Suprapubic skin (tissue), 4 donors: ENCODE measurements around the gene ITPR2. TPM values are rescaled to one million over a fixed set of nuclear protein-coding genes. Genes with fewer than 3 reads are reported as not detected.

Source experiments
- DNase-seq, 2 donors: peaks; one replicate each; pipeline ENCODE4 v3.0.0-alpha.2; 2019; ENCODE audit warnings: low spot score in 2 of 2
- H3K27ac ChIP-seq: fragments of 200-600 bp; sonication (generic); one replicate; pipeline ENCODE4 v1.5.1; 2019
- H3K27me3 ChIP-seq: fragments of 200-600 bp; sonication (generic); one replicate; pipeline ENCODE4 v1.5.1; 2019
- H3K36me3 ChIP-seq: fragments of 200-600 bp; sonication (generic); one replicate; pipeline ENCODE4 v1.5.1; 2019
- H3K4me1 ChIP-seq: fragments of 200-600 bp; sonication (generic); one replicate; pipeline ENCODE4 v1.5.1; 2019
- H3K4me3 ChIP-seq: fragments of 200-600 bp; sonication (generic); one replicate; pipeline ENCODE4 v1.5.1; 2019; ENCODE audit warnings: mild to moderate bottlenecking
- H3K9me3 ChIP-seq: fragments of 200-600 bp; sonication (generic); one replicate; pipeline ENCODE4 v1.5.1; 2019
- CTCF ChIP-seq, 2 donors: fragments of 200-600 bp in 1 of 2; fragments of 450-650 bp in 1 of 2; sonication (generic) in 1 of 2; IDR thresholded peaks; one replicate each; pipeline ENCODE4 v1.5.1; 2016 to 2019; ENCODE audit warnings: antibody characterized with exemption in 2 of 2, mild to moderate bottlenecking in 1 of 2, moderate library complexity in 1 of 2
- EP300 ChIP-seq: sonication (generic); formaldehyde crosslinking; IDR thresholded peaks from one replicate; pipeline ENCODE4 v1.6.1; 2017; ENCODE audit warnings: antibody characterized with exemption
- POLR2A ChIP-seq, 2 donors: fragments of 450-650 bp; IDR thresholded peaks; one replicate each; pipeline ENCODE4 v1.6.1; 2017; ENCODE audit warnings: antibody characterized with exemption in 2 of 2, mild to moderate bottlenecking in 2 of 2, moderate library complexity in 2 of 2
- POLR2AphosphoS5 ChIP-seq, 3 donors: sonication (generic); formaldehyde crosslinking; IDR thresholded peaks; one replicate each; pipeline ENCODE4 v1.6.1; 2017; ENCODE audit warnings: antibody characterized with exemption in 3 of 3
- WGBS: methylation state at CpG from one replicate; pipeline ENCODE4 v1.1.5; 2018; 5-methylcytosine and 5-hydroxymethylcytosine counted together
- total RNA-seq, 4 donors: library from RNA; depleted of rRNA; stranded (reverse); fragments of >200 nt; gene quantifications; one replicate each; pipeline ENCODE4 v1.1.0, GENCODE V29; 2016

The ITPR2 gene
- 100 to 1,000 TPM in 1 of 4 donors, 10 to 100 TPM in 3; 59.6 to 159 (median 72.1) TPM for total RNA-seq

- TF ChIP-seq EP300 (no peak), POLR2A (IDR thresholded peaks at IDR 0.05) (peak in 1 of 2 donors; percentile 64), POLR2AphosphoS5 (IDR thresholded peaks at IDR 0.05) (peak in 2 of 3 donors; percentile 69 to 74), CTCF (IDR thresholded peaks at IDR 0.05) (peak in 1 of 2 donors; percentile 32)
- Histone ChIP-seq H3K4me3 (peak within 1 kb of the TSS; percentile 98), H3K27ac (peak within 1 kb of the TSS; percentile 96), H3K4me1 (peaks cover 38% of the 10 kb centered on the region), H3K9me3 (no peaks in the 10 kb centered on the region), H3K27me3 (no peaks in the 10 kb centered on the region), H3K36me3 (no peaks in the 10 kb centered on the region)
- peak; percentile 96 to 97 for DNase-seq
- WGBS, result under 1% methylated on average over 43 of the region's 92 CpGs
These were observed at the start of gene ITPR2 for GRCh38 chr12:26832822-26833742. TSS of gene ITPR2 (minus strand) at chr12:26833194. CDS start at chr12:26832781, 413 bp downstream.

- DNase-seq, result no peak
- Histone ChIP-seq H3K27ac (peak overlapping the region; percentile 39), H3K9me3 (no peaks in the 10 kb centered on the region), H3K27me3 (no peaks in the 10 kb centered on the region), H3K4me1 (peaks cover 21% of the 10 kb centered on the region), H3K36me3 (no peaks in the 10 kb centered on the region), H3K4me3 (no peak overlapping the region)
- TF ChIP-seq POLR2A (IDR thresholded peaks at IDR 0.05) (no peak), POLR2AphosphoS5 (IDR thresholded peaks at IDR 0.05) (no peak)
- WGBS, result 71% methylated on average over 2 of the region's 2 CpGs
These were observed 47.6 kb upstream of the ITPR2 start for GRCh38 chr12:26880625-26881024.

DNA sequence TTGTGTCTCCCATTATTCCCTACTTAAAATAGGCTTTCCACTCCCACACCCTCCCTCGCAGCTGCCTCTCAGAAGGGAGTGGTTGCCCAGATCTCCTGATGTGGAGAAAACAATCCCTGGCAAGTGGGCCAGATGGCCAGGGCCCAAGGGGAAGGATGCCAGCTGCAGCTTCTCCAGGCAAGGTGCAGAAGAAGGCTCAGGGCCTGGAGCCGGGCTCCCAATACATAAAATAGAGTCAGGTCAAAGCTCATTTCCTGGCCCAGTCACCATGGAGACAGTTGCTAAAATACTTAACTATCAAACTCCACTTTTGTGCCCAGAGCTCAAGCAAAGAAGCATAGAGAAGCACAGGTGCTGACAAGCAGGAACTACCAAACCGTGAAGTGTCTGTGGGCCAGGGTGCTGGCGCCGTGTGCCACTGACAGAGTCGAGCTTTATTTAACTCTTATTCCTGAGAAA, 45.7 kb upstream of the ITPR2 start:
- Histone ChIP-seq H3K4me1 (peaks cover 14% of the 10 kb centered on the region), H3K27ac (peak overlapping the region; percentile 70)

DNA sequence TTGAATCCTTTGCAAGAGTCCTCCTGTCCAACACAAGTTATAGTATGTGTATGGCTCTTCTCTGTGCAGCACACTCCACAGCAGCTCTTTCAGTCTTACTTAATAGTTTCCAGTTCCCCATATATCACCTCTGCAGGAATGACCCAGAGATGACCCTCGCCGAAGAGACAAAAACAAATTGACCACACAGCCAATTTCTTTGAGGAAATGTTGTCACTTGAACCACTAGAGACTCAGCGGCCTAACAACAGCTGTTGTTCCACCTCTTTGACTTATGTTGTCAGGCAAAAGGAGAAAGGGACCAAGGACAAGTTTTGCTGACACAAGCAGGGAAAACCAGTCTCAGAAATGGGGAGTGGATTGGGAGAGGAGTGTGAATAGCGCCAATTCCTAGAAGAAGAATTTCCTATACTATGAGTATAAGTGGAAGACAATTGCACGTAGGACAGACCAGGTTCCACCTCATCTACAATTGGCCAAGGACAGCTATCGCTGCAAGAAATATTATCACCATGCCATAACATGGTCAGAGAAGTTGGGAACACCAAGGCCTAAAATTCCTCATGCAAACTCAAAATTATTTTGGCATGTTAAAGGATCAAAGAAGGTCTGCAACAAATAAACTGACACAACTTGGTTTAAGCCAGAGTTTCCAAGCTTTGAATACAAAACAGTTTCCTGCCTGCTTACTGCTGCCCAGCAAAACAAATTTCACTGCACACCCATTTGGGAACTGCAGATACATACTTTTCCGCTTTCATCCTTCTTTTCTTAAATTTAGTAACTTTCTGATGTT, 41.7 kb upstream of the ITPR2 start:
- TF ChIP-seq POLR2AphosphoS5 (IDR thresholded peaks at IDR 0.05) (no peak), EP300 (no peak), CTCF (IDR thresholded peaks at IDR 0.05) (no peak)
- Histone ChIP-seq H3K27me3 (no peaks in the 10 kb centered on the region), H3K4me3 (no peak overlapping the region), H3K9me3 (no peaks in the 10 kb centered on the region), H3K36me3 (no peaks in the 10 kb centered on the region), H3K4me1 (peaks cover 30% of the 10 kb centered on the region), H3K27ac (no peak overlapping the region)
- 86% methylated on average over 7 of the region's 7 CpGs for WGBS
- no peak for DNase-seq

More for the DNA sequence above, 45.7 kb upstream of the ITPR2 start:
- no peaks in the 10 kb centered on the region for H3K27me3 ChIP-seq
- no peaks in the 10 kb centered on the region for H3K9me3 ChIP-seq
- 13% methylated on average over 6 of the region's 6 CpGs for WGBS
- H3K36me3 ChIP-seq, result no peaks in the 10 kb centered on the region
- H3K4me3 ChIP-seq, result no peak overlapping the region
- peak; percentile 81 to 84 for DNase-seq
- TF ChIP-seq POLR2AphosphoS5 (IDR thresholded peaks at IDR 0.05), result peak in 1 of 3 donors; percentile 30
- TF ChIP-seq POLR2A (IDR thresholded peaks at IDR 0.05), result no peak

GRCh38 chr12:26872625-26873024, 39.6 kb upstream of the ITPR2 start:
- H3K9me3 ChIP-seq, result no peaks in the 10 kb centered on the region
- no peaks in the 10 kb centered on the region for H3K36me3 ChIP-seq
- no peak overlapping the region for H3K4me3 ChIP-seq
- H3K4me1 ChIP-seq, result peaks cover 17% of the 10 kb centered on the region
- no peak overlapping the region for H3K27ac ChIP-seq
- WGBS, result 83% methylated on average over 1 of the region's 1 CpG
- TF ChIP-seq EP300, result no peak
- no peak for TF ChIP-seq POLR2AphosphoS5 (IDR thresholded peaks at IDR 0.05)
- no peak for TF ChIP-seq POLR2A (IDR thresholded peaks at IDR 0.05)
- TF ChIP-seq CTCF (IDR thresholded peaks at IDR 0.05), result no peak
- no peaks in the 10 kb centered on the region for H3K27me3 ChIP-seq
- DNase-seq, result no peak
